Measurements from ENCODE around the gene MRLN. TPM values are rescaled to one million over a fixed set of nuclear protein-coding genes. Genes with fewer than 3 reads are reported as not detected.

The MRLN gene
- not detected for total RNA-seq
- polyA plus RNA-seq = 1 to 10 TPM in 1 of 3 donors, not detected in 2; 5.0 TPM
- long read RNA-seq, donor 1 = 0 reads
- long read RNA-seq, donor 2, partial matches to known transcripts = 0 of 1 reads
- long read RNA-seq, donor 2, other reads (novel, unspliced or antisense) = 0 of 1 reads
- long read RNA-seq, donor 3 = 0 reads
- long read RNA-seq, donor 4 = 0 reads
- long read RNA-seq, donor 5 = 0 reads
- long read RNA-seq, donor 6 = 0 reads
- long read RNA-seq, donor 7 = 0 reads
- long read RNA-seq, donor 8 = 0 reads
- long read RNA-seq, donor 9 = 0 reads
- long read RNA-seq, donor 10 = 0 reads

- TF ChIP-seq POLR2A (IDR thresholded peaks at IDR 0.05) (no peak), POLR2AphosphoS5 (IDR thresholded peaks at IDR 0.05) (no peak), CTCF (IDR thresholded peaks at IDR 0.05) (no peak), EP300 (IDR thresholded peaks at IDR 0.05) (no peak)
- Histone ChIP-seq H3K4me1 (no peaks in the 10 kb centered on the region), H3K9me3 (no peaks in the 10 kb centered on the region), H3K4me3 (no peak within 1 kb of the TSS), H3K27me3 (no peaks in the 10 kb centered on the region), H3K27ac (no peak within 1 kb of the TSS), H3K36me3 (no peaks in the 10 kb centered on the region)
- WGBS, 5 donors = 51 to 65% (median 62%) methylated on average over 3 of the region's 3 CpGs
- peak in 1 of 2 donors; percentile 24 for DNase-seq
- intact Hi-C loops (cut with DNase I; ENCODE audit: low total_unique reads) = no loop called here
These were observed at the start of gene MRLN for GRCh38 chr10:59753267-59753666. Gene MRLN (minus strand): TSS chr10:59753455.

DNA sequence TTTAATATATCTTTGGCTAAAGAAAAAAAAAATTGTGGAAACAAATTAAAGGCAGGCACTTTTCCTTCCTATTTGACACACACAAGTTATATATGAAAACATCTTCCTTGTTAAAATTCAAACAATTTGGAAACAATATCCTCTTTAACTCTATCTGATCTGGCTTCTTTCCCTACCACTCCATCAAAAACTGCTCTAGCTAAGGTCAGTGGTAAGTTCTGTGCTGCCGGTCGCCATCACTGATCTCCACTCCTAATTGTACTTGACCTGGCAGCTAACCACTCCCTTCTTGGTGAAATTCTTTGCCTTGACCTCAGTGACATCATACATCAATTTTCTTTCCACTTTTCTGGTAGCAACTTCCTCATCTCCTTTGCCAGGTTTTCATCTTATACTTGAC, 47.9 kb upstream of the MRLN start:
- 79 to 93% (median 90%) methylated on average over 2 of the region's 2 CpGs for WGBS, 5 donors
- no peak for DNase-seq
- no peak for TF ChIP-seq CTCF (IDR thresholded peaks at IDR 0.05)
- no peak for TF ChIP-seq POLR2AphosphoS5 (IDR thresholded peaks at IDR 0.05)
- TF ChIP-seq EP300 (IDR thresholded peaks at IDR 0.05) = no peak
- TF ChIP-seq POLR2A (IDR thresholded peaks at IDR 0.05) = no peak
- peaks cover 23 to 93% (median 83%) of the 10 kb centered on the region in 4 donors for H3K36me3 ChIP-seq
- no peaks in the 10 kb centered on the region for H3K9me3 ChIP-seq
- intact Hi-C loops (cut with DNase I; ENCODE audit: low total_unique reads) = no loop called here
- no peaks in the 10 kb centered on the region for H3K27me3 ChIP-seq
- H3K4me3 ChIP-seq = no peak overlapping the region
- H3K4me1 ChIP-seq = no peaks in the 10 kb centered on the region
- H3K27ac ChIP-seq = no peak overlapping the region

- H3K27me3 ChIP-seq = no peaks in the 10 kb centered on the region
- DNase-seq = no peak
- TF ChIP-seq POLR2A (IDR thresholded peaks at IDR 0.05) (no peak), EP300 (IDR thresholded peaks at IDR 0.05) (no peak), CTCF (IDR thresholded peaks at IDR 0.05) (no peak), POLR2AphosphoS5 (IDR thresholded peaks at IDR 0.05) (no peak)
- H3K36me3 ChIP-seq = peaks cover 17 to 90% (median 73%) of the 10 kb centered on the region in 4 donors
- 89 to 95% (median 92%) methylated on average over 1 of the region's 1 CpG for WGBS, 5 donors
- no peaks in the 10 kb centered on the region for H3K4me1 ChIP-seq
- no peak overlapping the region for H3K27ac ChIP-seq
- no peaks in the 10 kb centered on the region for H3K9me3 ChIP-seq
- intact Hi-C loops (cut with DNase I; ENCODE audit: low total_unique reads) = no loop called here
- H3K4me3 ChIP-seq = no peak overlapping the region
These were observed 46.2 kb upstream of the MRLN start for GRCh38 chr10:59799421-59799820.

GRCh38 chr10:59793919-59794318, 40.7 kb upstream of the MRLN start:
- Histone ChIP-seq H3K4me3 (no peak overlapping the region), H3K27me3 (no peaks in the 10 kb centered on the region), H3K27ac (no peak overlapping the region), H3K9me3 (no peaks in the 10 kb centered on the region), H3K4me1 (peaks cover 0 to 5% (median 0%) of the 10 kb centered on the region in 4 donors), H3K36me3 (peaks cover 36 to 89% (median 77%) of the 10 kb centered on the region in 4 donors)
- no peak for TF ChIP-seq EP300 (IDR thresholded peaks at IDR 0.05)
- TF ChIP-seq POLR2A (IDR thresholded peaks at IDR 0.05) = no peak
- no peak for TF ChIP-seq CTCF (IDR thresholded peaks at IDR 0.05)
- TF ChIP-seq POLR2AphosphoS5 (IDR thresholded peaks at IDR 0.05) = no peak
- DNase-seq = no peak
- 57 to 81% (median 71%) methylated on average over 2 of the region's 2 CpGs for WGBS, 5 donors
- intact Hi-C loops (cut with DNase I; ENCODE audit: low total_unique reads) = no loop called here

All from stomach (tissue), 19 donors.